CD4-positive, alpha-beta T cell treated with Interferon alpha-2 for 1 hour (primary cell): ENCODE results near the gene PIP5K1B.

Experiments used
- DNase-seq, 2 donors: peaks; one replicate each; pipeline ENCODE4 v3.0.0-alpha.2; 2020 to 2022

PIP5K1B gene

GRCh38 chr9:68869022-68869421, 164.0 kb downstream of the PIP5K1B start:
- no peak for DNase-seq

GRCh38 chr9:68870086-68870485, 165.0 kb downstream of the PIP5K1B start:
- no peak for DNase-seq

- DNase-seq = no peak
Measured at GRCh38 chr9:68871236-68871635, 166.2 kb downstream of the PIP5K1B start.

- no peak for DNase-seq
Measured at GRCh38 chr9:68872026-68872501, 167.0 kb downstream of the PIP5K1B start.

GRCh38 chr9:68873179-68873578, 168.1 kb downstream of the PIP5K1B start:
- DNase-seq = no peak

- no peak for DNase-seq
Measured at GRCh38 chr9:68876273-68876672, 171.2 kb downstream of the PIP5K1B start.

- DNase-seq = no peak
Measured at GRCh38 chr9:68876681-68877080, 171.6 kb downstream of the PIP5K1B start.

GRCh38 chr9:68877219-68877618, 172.2 kb downstream of the PIP5K1B start:
- DNase-seq = no peak

- no peak for DNase-seq
Measured at GRCh38 chr9:68878450-68878849, 173.4 kb downstream of the PIP5K1B start.

GRCh38 chr9:68883224-68883623, 178.2 kb downstream of the PIP5K1B start:
- DNase-seq = no peak

GRCh38 chr9:68887232-68887631, 182.2 kb downstream of the PIP5K1B start:
- DNase-seq = no peak

- no peak for DNase-seq
Measured at GRCh38 chr9:68894502-68894901, 189.5 kb downstream of the PIP5K1B start.

GRCh38 chr9:68895741-68896478, 190.9 kb downstream of the PIP5K1B start:
- peak in 1 of 2 donors; percentile 21 for DNase-seq

GRCh38 chr9:68896486-68896885, 191.4 kb downstream of the PIP5K1B start:
- DNase-seq = no peak

GRCh38 chr9:68897577-68898145, 192.6 kb downstream of the PIP5K1B start:
- no peak for DNase-seq

- no peak for DNase-seq
Measured at GRCh38 chr9:68898781-68899439, 193.9 kb downstream of the PIP5K1B start.

GRCh38 chr9:68904454-68904853, 199.4 kb downstream of the PIP5K1B start:
- no peak for DNase-seq

GRCh38 chr9:68905129-68905528, 200.1 kb downstream of the PIP5K1B start:
- no peak for DNase-seq

GRCh38 chr9:68907910-68908309, 202.9 kb downstream of the PIP5K1B start:
- DNase-seq = no peak

- DNase-seq = no peak
Measured at GRCh38 chr9:68912561-68912960, 207.5 kb downstream of the PIP5K1B start.

GRCh38 chr9:68913054-68913453, 208.0 kb downstream of the PIP5K1B start:
- no peak for DNase-seq

- DNase-seq = no peak
Measured at GRCh38 chr9:68914751-68915150, 209.7 kb downstream of the PIP5K1B start.

GRCh38 chr9:68919661-68920060, 214.6 kb downstream of the PIP5K1B start:
- DNase-seq = no peak

GRCh38 chr9:68920921-68921320, 215.9 kb downstream of the PIP5K1B start:
- no peak for DNase-seq
